ENCODE results near the gene MBNL1. TPM values are rescaled to one million over a fixed set of nuclear protein-coding genes. Genes with fewer than 3 reads are reported as not detected.

The MBNL1 gene
- total and polyA plus RNA-seq, 8 donors, result 15.2 to 73.2 (median 40.2) TPM

DNA sequence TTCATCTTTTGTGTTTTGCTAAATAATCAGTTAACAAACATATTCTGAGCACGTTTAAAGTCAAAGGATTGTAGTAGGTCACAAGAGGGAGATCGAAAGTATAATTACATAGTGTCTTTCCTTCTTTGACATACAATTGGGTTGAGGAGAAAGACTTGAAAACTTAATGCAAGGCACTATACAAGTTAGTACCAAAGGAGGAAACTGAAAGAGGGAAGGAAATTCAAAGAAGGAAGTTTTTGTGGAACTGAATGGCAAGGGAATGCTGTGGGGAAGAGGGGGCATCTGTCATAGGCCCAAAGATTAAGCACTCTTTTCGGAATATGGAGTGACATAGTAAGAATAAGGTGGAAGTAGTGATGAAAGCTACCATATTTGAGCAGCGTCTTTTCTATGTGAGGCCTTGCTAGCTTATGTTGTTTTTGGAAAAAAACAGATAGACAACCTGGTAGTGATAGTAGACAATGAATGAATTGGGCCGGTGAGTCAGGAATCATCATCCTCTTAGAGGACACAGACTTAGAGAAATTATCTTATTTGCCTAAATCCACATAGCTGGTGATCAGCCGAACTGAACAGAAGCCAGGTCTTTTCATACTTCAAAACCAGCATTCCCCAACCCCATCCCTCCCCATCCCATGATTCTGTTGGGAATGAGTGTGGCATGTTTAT is 10.2 kb downstream of the MBNL1 start:
- Histone ChIP-seq H3K27ac (no peak overlapping the region), H3K27me3 (no peaks in the 10 kb centered on the region), H3K4me1 (peaks cover 43 to 63% (median 54%) of the 10 kb centered on the region in 3 donors), H3K36me3 (no peaks in the 10 kb centered on the region), H3K4me3 (no peak overlapping the region), H3K9me3 (no peaks in the 10 kb centered on the region)
- peak in 1 of 4 donors; percentile 19 for ATAC-seq
- intact Hi-C loops (cut with DNase I), result no loop called here
- no peak for DNase-seq
- TF ChIP-seq, protein P1, sequence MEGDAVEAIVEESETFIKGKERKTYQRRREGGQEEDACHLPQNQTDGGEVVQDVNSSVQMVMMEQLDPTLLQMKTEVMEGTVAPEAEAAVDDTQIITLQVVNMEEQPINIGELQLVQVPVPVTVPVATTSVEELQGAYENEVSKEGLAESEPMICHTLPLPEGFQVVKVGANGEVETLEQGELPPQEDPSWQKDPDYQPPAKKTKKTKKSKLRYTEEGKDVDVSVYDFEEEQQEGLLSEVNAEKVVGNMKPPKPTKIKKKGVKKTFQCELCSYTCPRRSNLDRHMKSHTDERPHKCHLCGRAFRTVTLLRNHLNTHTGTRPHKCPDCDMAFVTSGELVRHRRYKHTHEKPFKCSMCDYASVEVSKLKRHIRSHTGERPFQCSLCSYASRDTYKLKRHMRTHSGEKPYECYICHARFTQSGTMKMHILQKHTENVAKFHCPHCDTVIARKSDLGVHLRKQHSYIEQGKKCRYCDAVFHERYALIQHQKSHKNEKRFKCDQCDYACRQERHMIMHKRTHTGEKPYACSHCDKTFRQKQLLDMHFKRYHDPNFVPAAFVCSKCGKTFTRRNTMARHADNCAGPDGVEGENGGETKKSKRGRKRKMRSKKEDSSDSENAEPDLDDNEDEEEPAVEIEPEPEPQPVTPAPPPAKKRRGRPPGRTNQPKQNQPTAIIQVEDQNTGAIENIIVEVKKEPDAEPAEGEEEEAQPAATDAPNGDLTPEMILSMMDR (IDR thresholded peaks at IDR 0.05), result no peak
- FAIRE-seq, result no peak
- WGBS, 2 donors, result 73 to 80% methylated on average over 6 of the region's 6 CpGs

DNA sequence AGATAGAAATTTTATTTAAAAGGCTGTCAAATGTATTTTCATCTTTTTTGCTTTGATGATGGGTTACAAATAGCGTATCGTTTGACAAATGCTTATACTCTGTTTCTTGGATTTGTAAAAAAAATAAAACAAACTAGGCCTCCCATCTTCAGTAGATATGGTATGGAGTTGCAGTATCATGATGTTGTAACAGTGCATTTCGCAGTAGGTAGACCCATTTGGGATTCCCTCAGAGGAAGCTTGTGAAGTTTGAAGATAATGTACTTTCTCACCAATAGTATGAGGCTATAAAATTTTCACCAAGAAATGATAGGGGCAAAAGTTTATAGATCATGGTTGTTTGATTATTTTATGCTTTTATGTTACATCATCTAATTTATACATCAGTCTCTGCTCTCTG is 10.8 kb downstream of the MBNL1 start:
- 93 to 96% methylated on average over 3 of the region's 3 CpGs for WGBS, 2 donors
- DNase-seq, result no peak
- Histone ChIP-seq H3K27me3 (no peaks in the 10 kb centered on the region), H3K4me1 (peaks cover 48 to 63% (median 57%) of the 10 kb centered on the region in 3 donors), H3K4me3 (no peak overlapping the region), H3K9me3 (no peaks in the 10 kb centered on the region), H3K36me3 (no peaks in the 10 kb centered on the region), H3K27ac (no peak overlapping the region)
- intact Hi-C loops (cut with DNase I), result no loop called here
- TF ChIP-seq, protein P1 (IDR thresholded peaks at IDR 0.05), result no peak
- no peak for FAIRE-seq
- ATAC-seq, result no peak

DNA sequence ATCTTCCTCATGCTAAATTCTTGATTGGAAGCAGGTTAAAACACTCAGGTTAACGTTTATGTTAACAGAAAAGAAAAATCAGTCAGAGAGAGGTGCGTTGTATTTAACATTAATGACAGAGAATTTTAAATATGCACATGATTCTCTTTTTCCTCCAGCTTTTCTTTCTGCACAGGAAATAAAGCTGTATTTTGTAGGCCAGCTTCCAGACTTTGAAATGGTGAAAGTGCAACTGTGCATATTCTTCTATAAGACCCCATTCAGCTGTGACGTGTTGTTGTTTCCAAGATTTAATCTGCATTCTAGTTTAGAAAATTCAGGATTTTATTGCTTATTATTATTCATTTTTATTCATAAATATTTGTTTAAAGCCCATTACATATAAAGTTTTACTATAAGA is 11.8 kb downstream of the MBNL1 start:
- no peak for DNase-seq
- Histone ChIP-seq H3K4me3 (no peak overlapping the region), H3K27me3 (no peaks in the 10 kb centered on the region), H3K4me1 (peaks cover 48 to 57% (median 56%) of the 10 kb centered on the region in 3 donors), H3K9me3 (no peaks in the 10 kb centered on the region), H3K27ac (no peak overlapping the region), H3K36me3 (no peaks in the 10 kb centered on the region)
- no peak for ATAC-seq
- intact Hi-C loops (cut with DNase I), result no loop called here
- WGBS, 2 donors, result 63 to 69% methylated on average over 3 of the region's 3 CpGs
- no peak for FAIRE-seq
- TF ChIP-seq, protein P1 (IDR thresholded peaks at IDR 0.05), result no peak

DNA sequence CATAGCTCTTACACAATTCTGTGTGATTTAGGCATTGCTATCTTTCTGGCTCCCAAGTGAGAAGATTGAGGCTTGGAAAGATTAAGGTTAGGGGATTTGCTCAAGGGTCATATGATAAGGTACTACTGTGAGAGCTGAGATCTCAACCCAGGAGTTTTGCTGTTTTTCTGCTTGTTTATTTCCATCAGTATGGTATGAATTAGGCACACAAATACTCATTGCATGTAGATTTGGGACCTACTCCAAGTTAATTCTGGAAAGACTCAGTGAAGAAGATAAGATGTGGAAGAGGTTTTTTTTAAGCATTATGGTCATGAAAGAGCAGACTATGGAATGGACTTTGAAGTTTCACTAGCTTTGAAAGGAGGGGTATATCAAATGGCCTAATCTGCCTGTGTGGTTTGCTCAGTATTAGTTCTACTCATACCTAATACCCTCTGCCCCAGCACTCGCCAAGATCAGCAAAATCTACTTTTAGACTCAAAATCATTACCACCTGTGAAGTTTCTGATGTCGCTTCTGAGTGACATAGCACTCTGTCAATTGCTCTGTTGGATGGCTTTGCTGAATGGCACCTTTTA is 12.5 kb downstream of the MBNL1 start:
- FAIRE-seq, result no peak

More for the DNA sequence above, 12.5 kb downstream of the MBNL1 start:
- DNase-seq, result no peak
- no peak overlapping the region for H3K4me3 ChIP-seq
- 38 to 51% methylated on average over 2 of the region's 2 CpGs for WGBS, 2 donors
- H3K27me3 ChIP-seq, result no peaks in the 10 kb centered on the region
- H3K4me1 ChIP-seq, result peaks cover 48 to 55% (median 55%) of the 10 kb centered on the region in 3 donors
- peak; percentile 17 to 52 (median 37) for ATAC-seq
- H3K36me3 ChIP-seq, result no peaks in the 10 kb centered on the region
- intact Hi-C loops (cut with DNase I), result no loop called here
- TF ChIP-seq, protein P1 (IDR thresholded peaks at IDR 0.05), result no peak
- H3K9me3 ChIP-seq, result no peaks in the 10 kb centered on the region
- H3K27ac ChIP-seq, result peak overlapping the region in 1 of 4 donors; percentile 15
